IPS-NIHi7 (cell line): ENCODE data around the gene SLC10A6.

Experiments used
- DNase-seq: peaks from one replicate; pipeline ENCODE4 v3.0.0; 2012; ENCODE audit warnings: mixed read lengths; ENCODE audit errors: extremely low spot score

Gene SLC10A6

GRCh38 chr4:86788826-86789225 lies 60.4 kb downstream of the SLC10A6 start:
- no peak for DNase-seq

GRCh38 chr4:86778175-86778574 lies 71.0 kb downstream of the SLC10A6 start:
- DNase-seq = no peak

GRCh38 chr4:86775061-86775460 lies 74.1 kb downstream of the SLC10A6 start:
- DNase-seq = no peak
